ENCODE data around the gene PITPNM1.

GRCh38 chr11:67519726-67520125 is 14.6 kb upstream of the PITPNM1 start:
- TF ChIP-seq POLR2A (IDR thresholded peaks at IDR 0.05) (no peak), CTCF (IDR thresholded peaks at IDR 0.05) (no peak)
